GM21528 (cell line): ENCODE measurements around the gene SFXN5.

Experiments used
- ATAC-seq: cut with Tn5 transposase; IDR thresholded peaks from one replicate; pipeline ENCODE4 v1.9.1; 2021; ENCODE audit warnings: mild to moderate bottlenecking, moderate library complexity; ENCODE audit not compliant: unreplicated experiment, low FRiP score

The SFXN5 gene

GRCh38 chr2:72931280-72931910 lies 140.1 kb downstream of the SFXN5 start:
- ATAC-seq = no peak

GRCh38 chr2:72929010-72929409 lies 142.5 kb downstream of the SFXN5 start:
- no peak for ATAC-seq

- ATAC-seq = no peak
Observed at GRCh38 chr2:72927619-72928550, 143.6 kb downstream of the SFXN5 start.

- no peak for ATAC-seq
Observed at GRCh38 chr2:72926811-72927465, 144.6 kb downstream of the SFXN5 start.

GRCh38 chr2:72926368-72926767 lies 145.1 kb downstream of the SFXN5 start:
- ATAC-seq = no peak

- no peak for ATAC-seq
Observed at GRCh38 chr2:72925328-72925943, 146.1 kb downstream of the SFXN5 start.

- ATAC-seq = peak; percentile 49
Observed at GRCh38 chr2:72924353-72925240, 146.9 kb downstream of the SFXN5 start.

GRCh38 chr2:72923833-72924352 lies 147.6 kb downstream of the SFXN5 start:
- no peak for ATAC-seq

GRCh38 chr2:72921853-72922252 lies 149.7 kb downstream of the SFXN5 start:
- no peak for ATAC-seq

- no peak for ATAC-seq
Observed at GRCh38 chr2:72921088-72921851, 150.2 kb downstream of the SFXN5 start.

GRCh38 chr2:72920318-72921087 lies 151.0 kb downstream of the SFXN5 start:
- ATAC-seq = no peak

- no peak for ATAC-seq
Observed at GRCh38 chr2:72919414-72920317, 151.8 kb downstream of the SFXN5 start.

GRCh38 chr2:72917877-72918553 lies 153.5 kb downstream of the SFXN5 start:
- ATAC-seq = no peak

- no peak for ATAC-seq
Observed at GRCh38 chr2:72917138-72917876, 154.2 kb downstream of the SFXN5 start, which contains the start of gene EMX1. Gene EMX1 (plus strand): TSS chr2:72917519. CDS start chr2:72917853, 334 bp downstream.

GRCh38 chr2:72916743-72917137 lies 154.8 kb downstream of the SFXN5 start:
- ATAC-seq = no peak
